AG04450 (cell line): ENCODE measurements around the gene HDHD5. TPM values are rescaled to one million over a fixed set of nuclear protein-coding genes. Genes with fewer than 3 reads are reported as not detected.

Experiments used
- CTCF ChIA-PET: fragments of 300-600, 350-600 bp; formaldehyde crosslinking; extraction: SDS; loops from one replicate; lab custom pipeline; 2022; ENCODE audit warnings: antibody characterized with exemption, inconsistent platforms; lab: Charles Lee
- POLR2A ChIA-PET: fragments of 350-600 bp; formaldehyde crosslinking; extraction: SDS; loops from one replicate; lab custom pipeline; 2021; ENCODE audit warnings: antibody characterized with exemption, inconsistent platforms; lab: Yijun Ruan, JAX
- DNase-seq: peaks from one replicate; pipeline ENCODE4 v3.0.0-alpha.2; 2011; ENCODE audit warnings: low read depth, low spot score
- H3K27ac ChIP-seq: one replicate; pipeline ENCODE4 v1.5.1; 2012; ENCODE audit warnings: low read depth, low read length, control low read depth
- H3K27me3 ChIP-seq: one replicate; pipeline ENCODE4 v1.6.0; 2012; ENCODE audit warnings: low read length; ENCODE audit not compliant: control insufficient read depth, insufficient read depth
- H3K4me3 ChIP-seq: 2 replicates; pipeline ENCODE4 v1.5.1; 2011; ENCODE audit warnings: mild to moderate bottlenecking, low read depth, low read length, control low read depth
- H3K9me3 ChIP-seq: 2 replicates; pipeline ENCODE4 v1.5.1; 2012; ENCODE audit warnings: low read length; ENCODE audit not compliant: control insufficient read depth, insufficient read depth
- CTCF ChIP-seq: IDR thresholded peaks from 2 replicates; pipeline ENCODE4 v1.5.1; 2011; ENCODE audit warnings: low read depth, low read length, control low read depth, inconsistent platforms
- polyA minus RNA-seq: library from RNA; depleted of rRNA, polyadenylated mRNA; stranded (reverse); fragments of >200 nt; gene quantifications from 2 replicates; pipeline ENCODE4 v1.2.3, GENCODE V29; 2011; rRNA and poly(A)+ RNA removed
- polyA plus RNA-seq: library from polyadenylated mRNA; depleted of rRNA; stranded (reverse); fragments of >200 nt; gene quantifications from 2 replicates; pipeline ENCODE4 v1.2.3, GENCODE V29; 2011; rRNA removed

The HDHD5 gene
- polyA plus RNA-seq, result 14.4 and 17.0 TPM in 2 replicates
- 11.1 and 14.9 TPM in 2 replicates for polyA minus RNA-seq

GRCh38 chr22:17158568-17159503 lies at the start of gene HDHD5:
HDHD5 (minus strand) TSS chr22:17159277; CDS start chr22:17159251, 26 bp downstream.
- Histone ChIP-seq H3K4me3 (peak within 1 kb of the TSS; percentile 74), H3K27me3 (no peaks in the 10 kb centered on the region), H3K9me3 (no peaks in the 10 kb centered on the region; the same call in 1 of the 2 replicates), H3K27ac (peak within 1 kb of the TSS; percentile 81)
- TF ChIP-seq CTCF, result no peak
- ChIA-PET POLR2A (interaction anchor here (1.0 kb wide), 2 partner anchors 13 kb away, joined by 3 to 6 read pairs; no protein-coding TSS in a partner anchor), CTCF (interaction anchor here (8.2 kb wide), 1 partner anchor 13 kb away, joined by 196 read pairs; no protein-coding TSS in a partner anchor)
- peak; percentile 49 for DNase-seq

GRCh38 chr22:17205432-17205831 lies 46.4 kb upstream of the HDHD5 start:
- Histone ChIP-seq H3K27ac (no peak overlapping the region), H3K27me3 (no peaks in the 10 kb centered on the region), H3K9me3 (no peaks in the 10 kb centered on the region), H3K4me3 (no peak overlapping the region)
- no peak for DNase-seq
- ChIA-PET CTCF (interaction anchor here (0.6 kb wide), 1 partner anchor 33 kb away, joined by 3 read pairs; no protein-coding TSS in a partner anchor), POLR2A (no interaction called here)
- no peak for TF ChIP-seq CTCF

- ChIA-PET POLR2A (interaction anchor here (0.6 kb wide), 1 partner anchor 23 kb away, joined by 3 read pairs; no protein-coding TSS in a partner anchor), CTCF (interaction anchor here (0.7 to 4.3 kb wide), 4 partner anchors 30 to 143 kb away, joined by 3 to 25 read pairs (median 6); no protein-coding TSS in a partner anchor)
- Histone ChIP-seq H3K27me3 (no peaks in the 10 kb centered on the region), H3K4me3 (no peak overlapping the region), H3K9me3 (no peaks in the 10 kb centered on the region; the same call in 1 of the 2 replicates), H3K27ac (no peak overlapping the region)
- DNase-seq, result no peak
- TF ChIP-seq CTCF, result peak; percentile 21
Measured at GRCh38 chr22:17201285-17201945, 42.3 kb upstream of the HDHD5 start.

GRCh38 chr22:17199003-17199731 lies 40.1 kb upstream of the HDHD5 start:
- POLR2A ChIA-PET, result no interaction called here
- no peak for DNase-seq
- Histone ChIP-seq H3K4me3 (peak overlapping the region; percentile 31), H3K27me3 (no peaks in the 10 kb centered on the region), H3K27ac (no peak overlapping the region), H3K9me3 (no peaks in the 10 kb centered on the region; the same call in 1 of the 2 replicates)
- CTCF ChIA-PET, result interaction anchor here (4.3 kb wide), 1 partner anchor 27 kb away, joined by 25 read pairs; no protein-coding TSS in a partner anchor
- TF ChIP-seq CTCF, result no peak
